Epithelial cell of umbilical artery (primary cell): Measurements from ENCODE around the gene HES1. TPM values are rescaled to one million over a fixed set of nuclear protein-coding genes. Genes with fewer than 3 reads are reported as not detected.

Source experiments
- total RNA-seq: library from RNA; depleted of rRNA; stranded (reverse); fragments of >200 nt; gene quantifications from 2 replicates; pipeline ENCODE4 v1.2.3, GENCODE V29; 2014

Gene HES1, protein sequence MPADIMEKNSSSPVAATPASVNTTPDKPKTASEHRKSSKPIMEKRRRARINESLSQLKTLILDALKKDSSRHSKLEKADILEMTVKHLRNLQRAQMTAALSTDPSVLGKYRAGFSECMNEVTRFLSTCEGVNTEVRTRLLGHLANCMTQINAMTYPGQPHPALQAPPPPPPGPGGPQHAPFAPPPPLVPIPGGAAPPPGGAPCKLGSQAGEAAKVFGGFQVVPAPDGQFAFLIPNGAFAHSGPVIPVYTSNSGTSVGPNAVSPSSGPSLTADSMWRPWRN
- 38.9 and 42.6 TPM in 2 replicates for total RNA-seq

DNA sequence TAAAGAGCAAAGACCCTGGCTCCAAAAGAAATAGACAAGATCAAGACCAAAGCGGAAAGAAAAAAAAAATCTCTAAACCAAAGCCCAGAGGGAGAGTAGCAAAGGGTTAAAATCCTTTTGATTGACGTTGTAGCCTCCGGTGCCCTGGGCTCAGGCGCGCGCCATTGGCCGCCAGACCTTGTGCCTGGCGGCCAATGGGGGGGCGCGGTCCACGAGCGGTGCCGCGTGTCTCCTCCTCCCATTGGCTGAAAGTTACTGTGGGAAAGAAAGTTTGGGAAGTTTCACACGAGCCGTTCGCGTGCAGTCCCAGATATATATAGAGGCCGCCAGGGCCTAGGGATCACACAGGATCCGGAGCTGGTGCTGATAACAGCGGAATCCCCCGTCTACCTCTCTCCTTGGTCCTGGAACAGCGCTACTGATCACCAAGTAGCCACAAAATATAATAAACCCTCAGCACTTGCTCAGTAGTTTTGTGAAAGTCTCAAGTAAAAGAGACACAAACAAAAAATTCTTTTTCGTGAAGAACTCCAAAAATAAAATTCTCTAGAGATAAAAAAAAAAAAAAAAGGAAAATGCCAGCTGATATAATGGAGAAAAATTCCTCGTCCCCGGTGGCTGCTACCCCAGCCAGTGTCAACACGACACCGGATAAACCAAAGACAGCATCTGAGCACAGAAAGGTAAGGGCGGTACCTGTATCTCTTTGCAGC, at the start of gene HES1:
Gene HES1 (plus strand): TSS at position 343 of the 713 bp plus-strand sequence. CDS start 233 bp downstream, at position 576.

Other genes starting within 250 kb of the HES1 start
- gene CPN2, start 215.2 kb downstream of the HES1 start, total RNA-seq: not detected in 2 replicates
- not detected in 2 replicates for gene LRRC15, start 233.6 kb downstream of the HES1 start, total RNA-seq